HG03439 (cell line): Measurements from ENCODE around the gene FAM13A.

ENCODE experiments used
- ATAC-seq: cut with Tn5 transposase; IDR thresholded peaks from one replicate; pipeline ENCODE4 v1.9.1; 2021; ENCODE audit warnings: mild to moderate bottlenecking, moderate library complexity; ENCODE audit not compliant: unreplicated experiment

The FAM13A gene

DNA sequence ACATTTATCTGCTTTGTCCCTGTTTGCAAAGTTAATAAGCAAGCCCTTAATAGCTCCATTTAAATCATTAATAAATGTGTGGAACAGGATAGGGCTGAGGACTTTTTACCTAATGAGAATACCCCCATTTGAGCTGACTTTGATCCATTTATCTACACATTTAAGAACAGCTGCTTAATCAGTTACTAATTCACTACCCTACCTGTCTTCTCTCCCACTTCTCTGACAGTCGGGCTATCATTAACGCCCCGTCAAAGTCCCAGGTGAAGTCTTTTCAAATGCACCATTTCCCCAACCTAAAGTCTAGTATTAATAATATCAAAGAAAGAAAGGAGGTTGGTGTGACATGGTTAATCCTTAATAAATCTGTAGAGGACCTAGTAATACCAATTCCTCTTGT is 302.2 kb downstream of the FAM13A start:
- ATAC-seq, result no peak

DNA sequence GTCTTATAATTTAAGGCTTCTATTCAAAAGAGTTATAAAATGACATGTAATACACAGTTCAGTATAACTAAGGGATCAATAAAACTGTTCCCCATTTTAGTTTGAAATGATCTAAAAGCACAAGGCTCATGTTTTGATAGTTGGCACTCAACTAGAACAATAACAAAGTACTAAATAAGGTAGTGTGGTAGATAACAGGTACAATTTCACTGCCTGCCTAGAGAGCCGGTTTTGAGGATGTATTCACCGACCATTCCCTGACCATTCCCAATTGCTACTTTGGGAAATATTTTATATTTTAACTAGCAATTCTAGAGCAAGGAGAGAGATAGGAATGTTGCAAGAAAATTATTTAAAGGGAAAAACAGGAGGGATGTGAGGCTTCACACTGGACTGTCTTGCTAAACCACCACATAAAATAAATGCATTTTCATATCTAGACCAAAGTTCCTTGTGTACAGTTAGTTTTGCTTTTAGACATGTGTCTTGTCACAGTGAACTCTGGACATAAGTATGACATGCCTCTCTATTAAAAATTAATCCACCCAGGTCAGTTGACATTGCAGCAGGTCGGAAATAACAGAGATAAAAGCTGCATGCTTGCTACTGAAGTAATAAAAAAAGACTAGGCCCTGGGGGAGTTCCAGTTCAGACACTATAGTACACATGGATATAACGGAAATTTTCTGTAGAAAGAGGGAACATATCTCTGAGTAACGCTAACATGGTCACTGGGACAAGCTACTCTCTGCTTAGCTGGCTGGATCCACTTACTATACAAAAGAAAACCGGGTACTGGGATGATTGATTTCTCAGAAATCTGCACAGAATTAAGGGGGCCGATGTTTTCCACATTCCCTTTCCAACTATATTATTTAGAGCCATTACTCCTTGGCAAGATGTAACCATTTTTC is 303.1 kb downstream of the FAM13A start:
- no peak for ATAC-seq

DNA sequence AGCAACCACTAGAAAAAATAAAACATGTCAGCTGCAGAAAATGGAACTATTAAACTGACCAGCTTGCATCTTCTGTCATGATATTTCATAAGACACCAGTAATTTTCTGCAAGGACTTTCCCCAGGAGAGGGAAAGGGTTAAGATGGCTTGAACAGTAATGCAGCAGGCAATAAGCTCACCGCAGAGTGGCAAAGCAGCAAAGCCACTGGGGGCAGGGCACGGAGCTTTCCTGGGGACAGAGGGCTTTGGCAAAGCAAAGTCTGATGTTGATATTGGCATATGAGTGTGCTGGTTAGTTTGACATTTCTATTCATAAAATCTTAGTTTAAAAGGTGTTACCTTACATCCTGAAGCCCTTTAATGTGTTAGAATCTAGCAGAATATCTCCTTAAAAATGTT is 304.2 kb downstream of the FAM13A start:
- no peak for ATAC-seq

DNA sequence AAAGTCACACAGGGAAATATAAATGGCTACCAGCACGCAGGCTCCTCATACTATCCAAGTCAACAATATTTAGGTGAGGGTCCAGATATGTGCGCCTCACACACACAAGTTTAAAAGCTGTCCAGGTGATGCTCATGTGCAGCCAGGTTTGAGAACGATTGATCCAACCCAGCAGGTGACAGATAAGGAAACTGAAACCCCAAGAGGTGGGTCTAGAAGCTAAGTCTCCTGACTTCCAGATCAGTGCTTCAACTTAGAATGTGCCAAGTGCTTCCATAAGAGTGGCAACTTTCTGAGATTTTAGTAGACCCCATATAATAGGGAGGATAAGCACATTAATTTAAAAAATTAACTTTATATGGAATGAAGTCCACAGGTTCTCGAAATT is 304.9 kb downstream of the FAM13A start:
- ATAC-seq, result no peak

DNA sequence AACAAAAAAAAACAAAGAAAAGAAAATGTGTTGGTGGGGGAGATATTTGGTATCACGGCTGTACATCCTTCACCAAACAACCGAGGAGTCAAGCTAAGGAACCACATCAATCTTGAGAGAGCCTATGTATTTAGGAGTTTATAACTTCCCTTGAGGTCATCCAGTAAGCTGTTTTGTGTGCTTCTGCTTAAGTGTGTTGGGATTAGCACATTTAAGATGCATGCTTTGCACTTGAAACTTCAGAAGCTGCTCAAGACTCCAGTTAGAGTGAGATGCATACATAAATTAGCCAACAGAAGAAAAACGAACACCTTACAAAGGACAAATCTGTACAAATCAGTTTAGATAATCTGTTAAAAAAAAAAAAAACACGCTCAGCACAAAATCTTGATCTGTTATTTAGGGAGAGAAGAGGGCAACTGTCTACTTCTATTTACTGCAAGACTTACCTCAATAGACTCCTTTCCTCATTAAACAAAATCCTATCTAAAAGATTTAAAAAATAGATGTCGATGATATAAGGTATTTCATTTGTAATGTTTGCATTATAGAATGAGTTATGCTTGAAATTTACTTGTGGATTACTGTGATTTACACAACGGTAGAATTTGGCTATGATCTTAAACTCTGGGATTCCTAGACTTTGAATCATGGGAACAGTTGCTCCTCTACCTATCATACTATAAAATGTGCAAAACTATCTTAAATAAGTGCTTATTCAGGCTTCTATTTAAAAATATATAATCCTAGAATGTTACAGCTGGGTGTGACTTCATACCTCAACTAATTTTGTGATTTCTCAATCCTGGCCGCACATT is 305.5 kb downstream of the FAM13A start:
- no peak for ATAC-seq

DNA sequence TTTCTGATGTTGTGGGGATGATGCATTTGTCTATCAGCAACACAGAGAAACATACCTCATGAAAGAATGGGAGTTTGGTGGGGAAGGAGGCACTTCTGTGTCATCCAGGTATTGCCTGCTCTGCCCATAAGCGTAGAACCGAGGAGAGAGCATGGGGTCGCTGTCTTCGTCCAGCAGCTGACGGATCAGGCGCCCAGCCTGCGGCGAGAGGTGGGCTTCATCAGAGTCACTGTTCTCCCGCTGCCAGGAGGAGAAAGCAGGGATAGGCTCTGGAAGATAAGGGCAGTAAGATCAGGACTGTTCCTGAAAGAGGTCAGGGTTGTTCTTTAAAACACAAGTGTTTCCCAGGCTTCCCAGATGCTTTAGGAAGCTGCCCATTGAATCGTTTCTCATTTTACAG is 306.6 kb downstream of the FAM13A start:
- no peak for ATAC-seq

DNA sequence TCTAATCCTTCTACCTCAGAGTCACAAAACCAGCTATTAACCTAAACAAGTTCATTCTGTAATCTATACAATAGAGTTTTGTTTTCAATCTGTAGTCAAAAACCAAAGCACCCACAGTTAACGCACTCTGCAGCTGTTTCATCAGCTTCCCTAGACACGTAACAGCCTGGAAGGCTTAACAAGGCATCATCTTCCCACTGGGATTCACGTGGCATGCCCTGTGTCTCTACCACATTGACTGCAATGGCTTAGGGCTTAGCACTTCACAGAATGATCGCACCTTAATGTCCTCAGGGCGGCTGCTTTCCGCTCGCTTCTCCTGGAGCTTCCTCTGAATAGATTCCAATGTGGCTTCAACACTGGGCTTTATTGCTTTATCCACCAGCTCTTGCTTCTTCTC is 309.6 kb downstream of the FAM13A start:
- ATAC-seq, result no peak

DNA sequence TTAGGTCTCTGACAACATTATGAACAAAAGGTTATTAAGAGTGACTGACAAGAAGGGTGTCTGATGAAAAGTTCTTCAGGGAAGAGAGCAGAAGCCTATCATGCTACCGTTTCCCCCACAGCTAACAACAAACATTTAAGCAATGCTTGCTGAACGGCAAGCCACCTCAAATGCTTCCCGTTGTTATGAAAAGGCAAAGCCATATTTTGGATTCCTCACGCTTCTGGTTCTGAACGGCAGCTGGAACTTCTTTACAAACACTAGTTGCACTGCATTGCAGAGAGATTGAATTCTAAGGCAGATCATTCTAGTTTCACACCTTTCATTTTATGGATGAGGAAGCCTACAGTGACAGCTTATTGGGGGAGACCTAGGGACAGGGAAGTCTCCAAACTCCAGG is 310.8 kb downstream of the FAM13A start:
- ATAC-seq, result no peak

DNA sequence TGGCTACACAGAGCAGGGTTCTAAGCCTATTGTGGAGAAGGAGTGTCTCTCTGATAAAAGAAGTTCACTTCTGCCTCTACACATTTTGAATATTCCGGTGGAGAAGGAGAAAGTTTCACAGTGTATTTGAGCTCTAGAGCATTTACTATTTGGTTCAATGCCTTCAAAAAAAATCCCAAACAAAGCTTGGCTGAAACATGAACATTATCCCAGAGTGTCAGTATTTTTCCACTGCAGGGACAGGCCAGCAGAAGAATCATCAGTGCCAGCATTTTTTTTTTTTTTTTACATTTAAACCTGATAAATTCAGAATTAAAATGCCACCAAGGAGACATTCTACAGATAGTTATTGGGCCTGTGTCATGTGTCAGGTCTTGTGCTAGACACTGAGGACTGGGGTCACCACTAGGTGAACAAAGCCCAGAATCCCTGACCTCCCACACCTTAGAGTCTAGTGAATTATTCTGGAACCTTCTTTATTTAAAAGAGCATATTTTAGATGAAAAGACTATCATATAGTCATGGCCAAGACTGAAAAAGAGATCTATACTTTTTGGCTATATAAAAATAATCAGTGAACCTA is 311.3 kb downstream of the FAM13A start:
- no peak for ATAC-seq

DNA sequence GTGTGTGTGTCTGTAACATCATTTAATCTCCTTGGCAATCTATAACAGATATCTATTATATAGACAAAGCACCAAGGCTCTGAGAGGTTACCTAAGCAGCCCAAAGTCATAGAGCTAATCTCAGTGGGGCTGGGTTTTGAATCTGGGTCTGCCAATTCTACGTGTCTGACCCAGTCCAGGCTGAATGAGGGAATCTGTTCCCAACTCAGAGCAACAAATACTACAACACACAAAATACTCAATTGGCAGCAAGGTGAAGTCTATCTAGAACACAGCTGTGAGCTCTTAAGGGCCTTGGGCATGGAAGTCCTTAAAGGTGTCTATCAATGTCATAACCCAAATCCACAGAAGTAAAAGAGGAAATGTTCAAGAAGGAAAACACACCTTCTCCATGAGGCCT is 311.8 kb downstream of the FAM13A start:
- ATAC-seq, result no peak

DNA sequence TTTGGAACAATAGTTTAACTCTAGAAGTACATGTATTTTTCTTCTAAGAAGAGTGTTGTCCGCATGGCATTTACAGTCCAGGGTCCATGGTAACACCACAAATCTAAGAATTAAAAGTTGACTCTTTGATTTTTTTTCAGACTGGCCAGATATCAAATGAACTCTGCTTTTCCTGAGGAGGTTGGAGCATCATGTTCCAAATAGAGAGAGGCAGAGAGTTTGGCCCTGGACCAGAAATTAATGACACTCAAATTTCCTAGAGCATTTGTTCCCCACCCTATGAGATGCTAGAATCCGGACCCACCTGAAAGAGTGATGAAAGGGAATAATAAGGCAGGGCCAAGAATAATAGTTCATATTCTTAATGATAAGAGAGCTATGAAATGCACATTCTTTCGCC is 312.4 kb downstream of the FAM13A start:
- ATAC-seq, result no peak

DNA sequence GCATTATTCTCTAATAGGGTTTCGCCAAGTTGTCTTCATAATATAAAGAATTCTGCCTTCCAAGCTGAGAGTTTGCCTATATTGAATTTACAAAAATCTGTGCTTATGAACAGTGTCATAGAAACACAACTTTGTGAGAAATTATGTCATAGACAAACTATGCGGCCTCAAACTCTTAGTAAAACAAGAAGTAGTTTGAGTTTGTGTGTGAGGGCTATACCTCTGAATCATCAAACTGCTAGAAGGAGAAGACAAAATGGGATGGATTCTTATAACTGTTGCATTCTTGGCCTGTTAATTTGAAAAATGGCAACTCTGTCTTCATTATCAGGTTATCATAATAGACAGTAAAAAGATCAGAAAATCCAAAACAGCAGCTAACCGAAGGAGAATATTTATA is 313.3 kb downstream of the FAM13A start:
- ATAC-seq, result no peak

DNA sequence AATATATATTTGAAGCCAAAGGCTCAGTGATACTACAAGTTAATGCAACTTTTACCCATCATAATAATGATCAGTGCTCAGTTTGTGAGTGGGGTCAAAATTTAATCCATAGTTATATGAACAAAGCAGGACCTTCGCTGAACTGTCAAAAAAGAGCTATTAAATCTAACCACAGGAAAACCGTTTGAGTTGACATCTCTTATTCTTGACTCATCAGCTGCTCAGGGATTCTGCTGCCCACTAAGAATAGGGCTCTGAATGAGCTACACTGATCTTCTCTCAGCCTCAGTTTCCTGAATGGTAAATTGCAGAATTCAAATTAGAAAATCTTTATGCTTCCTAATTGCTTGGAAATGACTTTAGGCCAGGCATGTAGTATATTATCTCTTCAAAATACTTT is 314.4 kb downstream of the FAM13A start:
- ATAC-seq, result no peak

DNA sequence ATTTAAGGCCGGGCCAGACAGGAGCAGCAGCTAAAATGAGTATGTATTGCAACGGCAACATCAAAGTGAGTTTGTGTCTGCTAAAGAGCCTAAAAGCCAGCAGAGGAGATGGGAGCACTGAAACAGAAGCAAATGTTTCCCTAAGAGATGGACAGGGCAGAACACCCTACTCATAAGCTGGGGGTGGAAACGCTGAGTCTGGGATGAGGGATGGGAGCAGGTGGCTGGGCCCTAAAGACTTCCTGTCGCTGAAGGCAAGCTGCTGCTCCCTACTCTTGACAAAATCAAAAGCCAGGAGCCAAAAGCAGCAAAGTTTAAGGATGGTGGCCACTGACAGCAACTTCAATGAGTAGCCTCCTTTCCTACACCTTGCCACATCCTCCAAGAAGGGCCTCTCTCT is 318.8 kb downstream of the FAM13A start:
- ATAC-seq, result no peak

DNA sequence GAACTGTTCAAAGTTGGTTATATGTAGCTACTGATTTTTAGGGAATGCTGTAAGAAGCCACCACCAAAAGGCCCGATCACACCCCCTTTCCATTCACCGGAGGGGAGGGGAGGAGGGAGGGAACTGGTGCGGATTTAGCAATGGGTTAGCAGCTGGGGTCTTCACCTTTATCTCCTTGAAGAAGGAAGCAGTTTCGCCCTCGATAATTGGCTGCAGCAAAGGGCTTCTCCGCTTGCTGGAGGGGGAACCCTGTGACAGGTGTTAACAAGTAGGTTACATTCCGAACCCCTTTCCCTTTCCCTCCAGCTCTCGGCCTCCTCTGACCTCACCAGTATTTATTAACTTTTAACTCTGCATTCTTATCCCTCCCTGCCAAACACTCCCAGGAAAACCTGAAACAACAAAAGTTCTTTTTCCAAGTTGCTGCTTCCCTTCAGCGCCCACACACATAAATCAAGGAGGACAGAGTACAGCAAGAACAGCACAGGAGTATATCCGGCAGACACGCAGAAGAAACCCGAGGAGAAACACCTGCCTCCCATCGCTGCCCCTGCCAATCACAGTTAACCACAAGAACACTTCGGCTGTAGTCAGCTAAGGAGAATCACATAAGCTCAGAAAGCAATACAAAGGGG is 319.6 kb downstream of the FAM13A start:
- ATAC-seq, result no peak

DNA sequence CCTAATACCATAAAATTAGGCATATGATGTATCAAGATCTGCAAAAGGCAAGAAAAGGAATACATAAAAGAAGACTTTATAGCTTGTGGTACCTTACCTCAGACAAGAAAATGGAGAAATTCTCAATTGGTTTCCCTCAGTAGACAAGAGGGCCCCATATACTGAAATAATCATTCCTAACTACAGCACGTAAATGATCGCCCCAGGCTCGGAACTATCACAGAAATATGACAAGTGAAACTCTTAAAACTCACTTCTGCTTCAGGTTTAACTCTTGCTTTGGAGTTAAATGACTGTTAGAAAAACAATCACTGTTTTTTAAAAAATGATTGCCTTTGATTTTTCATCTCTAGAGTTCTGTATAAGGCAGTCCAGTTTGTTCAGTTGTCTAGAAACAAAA is 320.7 kb downstream of the FAM13A start:
- ATAC-seq, result no peak

DNA sequence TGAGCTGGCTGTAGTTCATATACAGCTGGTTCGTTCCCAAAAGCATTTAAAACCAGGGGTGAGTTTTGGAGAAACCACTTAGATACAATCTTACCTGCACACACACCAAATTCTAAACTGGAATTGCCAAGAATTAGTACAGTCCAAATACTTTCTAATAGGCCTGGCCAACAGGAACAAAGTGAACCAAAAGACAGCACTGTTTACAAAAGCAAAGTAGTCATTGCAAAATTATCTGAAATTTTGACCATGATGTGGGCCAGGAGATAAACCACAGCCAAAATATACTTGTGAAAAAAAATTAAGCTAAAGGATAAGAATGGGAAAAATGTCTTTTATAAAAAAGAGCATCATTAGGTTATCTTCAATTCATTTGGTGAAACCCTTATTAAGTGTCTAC is 321.4 kb downstream of the FAM13A start:
- ATAC-seq, result no peak

DNA sequence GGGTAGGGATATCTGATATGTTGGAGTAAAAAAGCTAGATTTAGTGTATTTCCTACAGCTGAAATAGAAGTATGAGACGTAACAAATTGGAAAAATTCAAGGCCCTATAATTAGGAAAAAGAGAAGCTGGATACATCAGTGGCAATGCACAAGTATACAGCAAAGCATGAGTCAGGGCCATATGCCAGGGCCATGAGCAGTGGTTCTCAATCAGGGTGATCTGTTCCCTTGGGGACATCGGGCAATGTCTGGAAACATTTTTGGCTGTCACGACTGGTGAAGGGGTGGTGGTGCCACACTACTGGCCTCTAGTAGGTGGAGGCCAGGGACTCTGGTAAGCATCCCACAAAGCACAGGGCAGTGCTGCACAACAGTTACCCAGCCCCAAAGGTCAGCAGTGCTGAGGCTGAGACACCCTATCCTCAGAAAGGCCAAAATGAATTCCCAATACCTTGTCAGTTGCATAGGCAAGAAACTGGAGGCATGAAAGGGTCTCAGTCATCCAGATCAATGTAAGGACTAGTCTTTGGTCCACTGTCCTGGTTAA is 322.5 kb downstream of the FAM13A start:
- ATAC-seq, result no peak

DNA sequence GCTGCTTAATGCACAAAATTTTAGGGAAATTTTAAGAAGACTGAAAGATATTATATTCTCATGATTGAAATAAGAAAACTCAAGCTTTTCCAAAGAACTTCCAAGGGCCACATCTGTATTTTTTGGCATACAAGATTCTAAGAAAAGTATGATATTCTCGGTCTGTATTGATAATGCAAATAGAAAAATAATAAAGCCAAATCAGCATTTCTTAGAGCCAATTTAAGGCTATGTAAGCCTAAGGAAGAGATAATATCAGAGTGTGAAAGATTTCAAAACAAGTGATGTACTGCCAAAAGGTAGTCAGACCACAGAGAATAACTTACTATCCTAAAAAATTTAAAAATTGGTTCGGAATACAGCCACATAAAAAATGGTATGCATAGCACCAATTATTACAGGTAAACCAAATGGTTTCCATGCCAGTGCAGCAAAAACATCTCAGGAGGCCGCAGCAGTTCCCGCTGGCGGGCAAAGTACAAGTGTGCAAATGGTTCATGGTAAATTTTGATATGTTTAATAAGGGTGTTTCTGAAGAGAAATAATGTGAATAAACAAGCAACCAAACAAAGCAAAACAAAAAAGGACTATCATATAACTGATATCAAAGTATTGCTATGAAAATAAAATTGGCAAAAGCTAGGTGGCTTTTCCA is 324.1 kb downstream of the FAM13A start:
- no peak for ATAC-seq

DNA sequence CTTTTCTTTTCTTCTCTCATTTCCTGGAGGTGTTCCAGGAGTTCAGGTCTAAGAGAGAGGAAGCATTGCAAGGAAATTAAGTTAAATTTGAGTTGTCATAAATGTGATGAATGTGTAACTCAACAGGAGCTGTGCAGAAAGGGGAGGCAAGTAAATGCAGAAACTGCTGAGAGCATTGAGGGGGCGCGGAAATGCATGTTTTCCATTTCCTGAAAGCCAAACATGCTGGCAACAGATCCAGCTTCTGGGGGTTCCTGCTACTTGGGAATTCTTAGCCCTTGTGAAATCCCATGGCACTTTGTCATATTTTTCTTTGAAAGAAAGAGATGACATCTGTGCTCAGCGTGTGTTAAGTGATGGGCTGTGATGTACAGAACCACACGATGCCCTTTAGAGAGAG is 325.6 kb downstream of the FAM13A start:
- ATAC-seq, result no peak

DNA sequence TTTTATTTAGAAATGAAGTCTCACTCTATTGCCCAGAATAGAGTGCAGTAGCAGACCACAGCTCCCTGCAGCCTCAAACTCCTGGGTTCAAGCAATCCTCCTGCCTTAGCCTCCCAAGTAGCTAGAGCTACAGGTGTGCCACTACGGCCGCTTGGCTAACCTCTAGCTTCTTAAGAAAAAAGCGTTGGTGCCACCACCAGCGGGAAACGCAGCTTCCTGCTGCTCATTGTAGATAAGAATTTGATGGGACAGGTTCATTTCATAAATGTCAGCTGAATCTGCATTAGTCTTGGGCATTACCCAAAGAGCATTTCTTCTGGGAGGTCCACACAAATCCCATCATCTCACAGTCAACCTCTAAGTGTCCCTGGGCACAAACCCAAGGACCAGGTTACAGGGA is 326.2 kb downstream of the FAM13A start:
- no peak for ATAC-seq
